Heart left ventricle (tissue), 13 donors: ENCODE data around the gene POMGNT1.

Source experiments
- POLR2A ChIP-seq, 2 donors: fragments of 450-650 bp; IDR thresholded peaks; one replicate each; pipeline ENCODE4 v1.6.1; 2017; ENCODE audit warnings: antibody characterized with exemption in 2 of 2, mild to moderate bottlenecking in 2 of 2, moderate library complexity in 2 of 2
- TF ChIP-seq, protein P1 (sequence below), 12 donors: fragments of 200-600 bp; sonication (generic) in 4 of 12; IDR thresholded peaks; one replicate each; pipeline versions ENCODE4 v1.5.0 to v1.8.0; 2018 to 2022; ENCODE audit warnings: antibody characterized with exemption in 12 of 12, mild to moderate bottlenecking in 5 of 12
- donor health status: ischemic (EF 13 %, LVEDD 7.1; RV severe dilation, severe dysfunction).
- donor health status: DM: no; HTN: yes; CAD: no.
- donor health status: DM: no; HTN: no; CAD: no.
- donor health status: ischemic (EF 25% LVEDD 6.9; RV normal size, moderate dysfunction).
- donor health status: ischemic (EF 25% LVEDD 5.7; RV mildly dilated, moderate dysfunction).
- donor health status: ischemic (EF 35%, LVEDD 5.7; RV mildly dilated, moderate dysfunction).
- donor health status: nonischemic (EF 11% LVEDD 7.7; RV severe dilation, severe dysfunction).
- donor health status: DM: yes; HTN: yes; CAD: no.
- donor health status: PGD.
- donor health status: ischemic (EF 29% LVEDD 5.4; RV normal size, mild dysfunction).
- donor health status: nonischemic (EF 23%, LVEDD 6.1; RV moderate dilation, normal function).

DNA sequence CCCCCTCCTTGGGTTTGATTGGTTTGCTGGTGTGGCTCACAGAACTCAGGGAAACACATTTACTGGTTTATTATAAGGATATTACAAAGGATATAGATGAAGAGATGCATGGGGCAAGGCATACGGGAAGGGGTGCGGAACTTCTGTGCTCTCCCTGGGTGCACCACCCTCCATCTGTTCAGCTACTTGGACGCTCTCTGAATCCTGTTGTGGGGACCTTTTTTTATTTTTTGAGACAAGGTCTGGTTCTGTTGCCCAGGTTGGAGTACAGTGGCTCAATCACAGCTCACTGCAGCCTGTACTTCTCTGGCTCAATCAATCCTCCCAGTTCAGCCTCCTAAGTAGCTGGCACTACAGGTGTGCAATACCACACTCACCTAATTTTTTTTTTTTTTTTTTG lies 12.3 kb upstream of the POMGNT1 start:
- no peak for TF ChIP-seq POLR2A (IDR thresholded peaks at IDR 0.05)
- TF ChIP-seq, protein P1, sequence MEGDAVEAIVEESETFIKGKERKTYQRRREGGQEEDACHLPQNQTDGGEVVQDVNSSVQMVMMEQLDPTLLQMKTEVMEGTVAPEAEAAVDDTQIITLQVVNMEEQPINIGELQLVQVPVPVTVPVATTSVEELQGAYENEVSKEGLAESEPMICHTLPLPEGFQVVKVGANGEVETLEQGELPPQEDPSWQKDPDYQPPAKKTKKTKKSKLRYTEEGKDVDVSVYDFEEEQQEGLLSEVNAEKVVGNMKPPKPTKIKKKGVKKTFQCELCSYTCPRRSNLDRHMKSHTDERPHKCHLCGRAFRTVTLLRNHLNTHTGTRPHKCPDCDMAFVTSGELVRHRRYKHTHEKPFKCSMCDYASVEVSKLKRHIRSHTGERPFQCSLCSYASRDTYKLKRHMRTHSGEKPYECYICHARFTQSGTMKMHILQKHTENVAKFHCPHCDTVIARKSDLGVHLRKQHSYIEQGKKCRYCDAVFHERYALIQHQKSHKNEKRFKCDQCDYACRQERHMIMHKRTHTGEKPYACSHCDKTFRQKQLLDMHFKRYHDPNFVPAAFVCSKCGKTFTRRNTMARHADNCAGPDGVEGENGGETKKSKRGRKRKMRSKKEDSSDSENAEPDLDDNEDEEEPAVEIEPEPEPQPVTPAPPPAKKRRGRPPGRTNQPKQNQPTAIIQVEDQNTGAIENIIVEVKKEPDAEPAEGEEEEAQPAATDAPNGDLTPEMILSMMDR (IDR thresholded peaks at IDR 0.05), result no peak
